Upper lobe of left lung (tissue), 4 donors: ENCODE measurements around the gene GALP.

Experiments used
- POLR2A ChIP-seq, 4 donors: fragments of 450-650 bp; IDR thresholded peaks; one replicate each; pipeline ENCODE4 v1.5.1; 2016 to 2017; ENCODE audit warnings: antibody characterized with exemption in 4 of 4, mild to moderate bottlenecking in 2 of 4
- POLR2AphosphoS5 ChIP-seq, 2 donors: sonication (generic); formaldehyde crosslinking; IDR thresholded peaks; one replicate each; pipeline ENCODE4 v1.5.1; 2017; ENCODE audit warnings: antibody characterized with exemption in 2 of 2
- TF ChIP-seq, protein P1 (sequence below), 6 experiments: fragments of 450-650 bp in 4 of 6; fragments of 200-600 bp in 2 of 6; sonication (generic) in 2 of 6; IDR thresholded peaks; one replicate each; pipeline ENCODE4 v1.5.1; 2016 to 2019; ENCODE audit warnings: antibody characterized with exemption in 6 of 6

DNA sequence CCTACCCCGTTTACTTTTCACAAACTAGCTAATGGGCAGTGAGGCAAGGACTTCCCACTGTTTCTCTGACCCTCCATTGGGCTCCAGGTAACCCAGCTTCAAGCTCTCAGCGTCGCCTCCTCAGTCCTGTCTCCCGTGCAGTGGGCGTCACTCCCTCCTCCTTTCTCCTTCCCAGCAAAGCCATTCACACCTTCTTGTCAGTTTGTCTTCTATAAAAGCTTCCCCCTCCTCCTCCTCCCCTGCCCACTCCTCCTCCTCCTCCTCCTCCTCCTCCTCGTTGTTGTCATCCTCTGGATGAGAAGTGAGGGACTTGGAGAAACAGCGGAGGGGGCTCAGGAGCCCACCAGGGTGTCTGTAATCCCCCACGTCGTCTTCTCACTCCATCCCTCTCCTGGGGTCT, 1.7 kb upstream of the GALP start:
- TF ChIP-seq, protein P1, sequence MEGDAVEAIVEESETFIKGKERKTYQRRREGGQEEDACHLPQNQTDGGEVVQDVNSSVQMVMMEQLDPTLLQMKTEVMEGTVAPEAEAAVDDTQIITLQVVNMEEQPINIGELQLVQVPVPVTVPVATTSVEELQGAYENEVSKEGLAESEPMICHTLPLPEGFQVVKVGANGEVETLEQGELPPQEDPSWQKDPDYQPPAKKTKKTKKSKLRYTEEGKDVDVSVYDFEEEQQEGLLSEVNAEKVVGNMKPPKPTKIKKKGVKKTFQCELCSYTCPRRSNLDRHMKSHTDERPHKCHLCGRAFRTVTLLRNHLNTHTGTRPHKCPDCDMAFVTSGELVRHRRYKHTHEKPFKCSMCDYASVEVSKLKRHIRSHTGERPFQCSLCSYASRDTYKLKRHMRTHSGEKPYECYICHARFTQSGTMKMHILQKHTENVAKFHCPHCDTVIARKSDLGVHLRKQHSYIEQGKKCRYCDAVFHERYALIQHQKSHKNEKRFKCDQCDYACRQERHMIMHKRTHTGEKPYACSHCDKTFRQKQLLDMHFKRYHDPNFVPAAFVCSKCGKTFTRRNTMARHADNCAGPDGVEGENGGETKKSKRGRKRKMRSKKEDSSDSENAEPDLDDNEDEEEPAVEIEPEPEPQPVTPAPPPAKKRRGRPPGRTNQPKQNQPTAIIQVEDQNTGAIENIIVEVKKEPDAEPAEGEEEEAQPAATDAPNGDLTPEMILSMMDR (IDR thresholded peaks at IDR 0.05), result no peak
- TF ChIP-seq POLR2A (IDR thresholded peaks at IDR 0.05), result no peak
- no peak for TF ChIP-seq POLR2AphosphoS5 (IDR thresholded peaks at IDR 0.05)
